MM.1S (cell line): ENCODE data around the gene EID3.

Experiments
- EZH2 ChIP-seq: fragments of 300-600 bp; sonication (generic); optimal IDR thresholded peaks from 2 replicates; pipeline ENCODE3; 2017; ENCODE audit warnings: low read depth, mild to moderate bottlenecking, antibody characterized with exemption, low read length, mixed read lengths
- TF ChIP-seq, protein P1 (sequence below): fragments of 300-600 bp; sonication (generic); IDR thresholded peaks from 2 replicates; pipeline ENCODE4 v1.5.1; 2016; ENCODE audit warnings: antibody characterized with exemption, low read length, mixed read lengths

GRCh38 chr12:104279164-104279563, 24.4 kb upstream of the EID3 start:
- TF ChIP-seq, protein P1, sequence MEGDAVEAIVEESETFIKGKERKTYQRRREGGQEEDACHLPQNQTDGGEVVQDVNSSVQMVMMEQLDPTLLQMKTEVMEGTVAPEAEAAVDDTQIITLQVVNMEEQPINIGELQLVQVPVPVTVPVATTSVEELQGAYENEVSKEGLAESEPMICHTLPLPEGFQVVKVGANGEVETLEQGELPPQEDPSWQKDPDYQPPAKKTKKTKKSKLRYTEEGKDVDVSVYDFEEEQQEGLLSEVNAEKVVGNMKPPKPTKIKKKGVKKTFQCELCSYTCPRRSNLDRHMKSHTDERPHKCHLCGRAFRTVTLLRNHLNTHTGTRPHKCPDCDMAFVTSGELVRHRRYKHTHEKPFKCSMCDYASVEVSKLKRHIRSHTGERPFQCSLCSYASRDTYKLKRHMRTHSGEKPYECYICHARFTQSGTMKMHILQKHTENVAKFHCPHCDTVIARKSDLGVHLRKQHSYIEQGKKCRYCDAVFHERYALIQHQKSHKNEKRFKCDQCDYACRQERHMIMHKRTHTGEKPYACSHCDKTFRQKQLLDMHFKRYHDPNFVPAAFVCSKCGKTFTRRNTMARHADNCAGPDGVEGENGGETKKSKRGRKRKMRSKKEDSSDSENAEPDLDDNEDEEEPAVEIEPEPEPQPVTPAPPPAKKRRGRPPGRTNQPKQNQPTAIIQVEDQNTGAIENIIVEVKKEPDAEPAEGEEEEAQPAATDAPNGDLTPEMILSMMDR: no peak
- TF ChIP-seq EZH2: no peak
